ENCODE measurements around the gene KRTAP1-3. TPM values are rescaled to one million over a fixed set of nuclear protein-coding genes. Genes with fewer than 3 reads are reported as not detected.

Gene KRTAP1-3
- total RNA-seq, 2 experiments from 2014 or later: not detected

GRCh38 chr17:41013181-41013580 is 21.5 kb downstream of the KRTAP1-3 start:
- TF ChIP-seq CTCF (IDR thresholded peaks at IDR 0.05): no peak
- no peaks in the 10 kb centered on the region for H3K4me1 Mint-ChIP-seq (ENCODE audit: low read depth)
- no peaks in the 10 kb centered on the region for H3K9me3 Mint-ChIP-seq
- Histone ChIP-seq H3K4me3 (ENCODE audit: low read length) (no peak overlapping the region), H3K4me1 (ENCODE audit: insufficient read depth, low read length) (no peaks in the 10 kb centered on the region), H3K36me3 (ENCODE audit: insufficient read depth, low read length) (no peaks in the 10 kb centered on the region), H3K27ac (ENCODE audit: low read depth in 1 of 2, low read length in 2 of 2) (no peak overlapping the region), H3K9me3 (ENCODE audit: control insufficient read depth in 1 of 2, insufficient read depth in 1 of 2, low read length in 2 of 2) (no peaks in the 10 kb centered on the region), H3K27me3 (ENCODE audit: control insufficient read depth in 1 of 2, insufficient read depth in 2 of 2, low read length in 2 of 2) (no peaks in the 10 kb centered on the region)
- DNase-seq: no peak
- POLR2A ChIA-PET: interaction anchor here (0.6 kb wide), 1 partner anchor 26 kb away, joined by 3 read pairs; no protein-coding TSS in a partner anchor
- intact Hi-C loops (cut with DNase I, micrococcal nuclease): no loop called here
- ATAC-seq (ENCODE audit: poor library complexity): no peak
- peaks cover 4% of the 10 kb centered on the region for H3K27me3 Mint-ChIP-seq
- H3K36me3 Mint-ChIP-seq (ENCODE audit: low read depth): no peaks in the 10 kb centered on the region
- CTCF ChIA-PET: no interaction called here
- no peak overlapping the region for H3K4me3 Mint-ChIP-seq
- no peak overlapping the region for H3K27ac Mint-ChIP-seq

DNA sequence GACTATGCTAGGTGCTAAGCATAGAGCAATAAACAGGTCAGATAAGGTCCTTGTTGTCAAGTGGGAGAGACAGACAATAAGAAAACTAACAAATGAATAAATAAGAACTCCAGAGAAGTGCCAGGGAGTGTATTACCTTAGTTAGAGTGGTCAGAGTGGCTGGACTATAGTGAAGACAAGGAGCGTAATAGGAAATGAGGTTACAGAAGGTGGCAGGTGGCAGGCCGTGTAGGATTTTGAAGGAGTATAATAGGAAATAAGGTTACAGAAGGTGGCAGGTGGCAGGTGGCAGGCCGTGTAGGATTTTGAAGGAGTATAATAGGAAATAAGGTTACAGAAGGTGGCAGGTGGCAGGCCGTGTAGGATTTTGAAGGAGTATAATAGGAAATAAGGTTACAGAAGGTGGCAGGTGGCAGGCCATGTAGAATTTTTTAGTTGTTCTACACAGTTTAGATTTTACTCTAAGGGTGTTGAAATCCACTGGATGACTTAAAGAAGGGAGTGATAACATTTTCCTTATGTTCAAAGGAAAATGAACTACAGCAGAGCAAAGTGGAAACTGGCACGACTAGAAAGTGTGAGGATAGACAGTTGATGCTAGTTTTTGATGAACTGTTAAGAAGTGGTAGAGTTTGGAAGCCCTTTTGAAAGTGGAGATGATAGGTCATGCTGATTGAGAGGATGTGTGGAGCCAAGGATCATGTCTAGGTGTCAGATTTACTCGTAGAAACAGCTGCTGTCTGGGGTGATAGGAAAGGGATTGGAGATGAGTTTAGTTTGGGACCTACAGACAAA is 22.2 kb downstream of the KRTAP1-3 start:
- Mint-ChIP-seq H3K4me3 (no peak overlapping the region), H3K36me3 (ENCODE audit: low read depth) (no peaks in the 10 kb centered on the region), H3K9me3 (no peaks in the 10 kb centered on the region), H3K4me1 (ENCODE audit: low read depth) (no peaks in the 10 kb centered on the region), H3K27ac (no peak overlapping the region), H3K27me3 (peaks cover 1% of the 10 kb centered on the region)
- no peaks in the 10 kb centered on the region for H3K4me1 ChIP-seq (ENCODE audit: insufficient read depth, low read length)
- intact Hi-C loops (cut with DNase I, micrococcal nuclease): no loop called here
- H3K4me3 ChIP-seq (ENCODE audit: low read length): no peak overlapping the region
- H3K27me3 ChIP-seq (ENCODE audit: control insufficient read depth in 1 of 2, insufficient read depth in 2 of 2, low read length in 2 of 2): no peaks in the 10 kb centered on the region
- ChIA-PET POLR2A (no interaction called here), CTCF (no interaction called here)
- no peaks in the 10 kb centered on the region for H3K9me3 ChIP-seq (ENCODE audit: control insufficient read depth in 1 of 2, insufficient read depth in 1 of 2, low read length in 2 of 2)
- no peak for DNase-seq
- no peak for TF ChIP-seq CTCF (IDR thresholded peaks at IDR 0.05)
- no peak for ATAC-seq (ENCODE audit: poor library complexity)
- no peak overlapping the region for H3K27ac ChIP-seq (ENCODE audit: low read depth in 1 of 2, low read length in 2 of 2)
- no peaks in the 10 kb centered on the region for H3K36me3 ChIP-seq (ENCODE audit: insufficient read depth, low read length)

DNA sequence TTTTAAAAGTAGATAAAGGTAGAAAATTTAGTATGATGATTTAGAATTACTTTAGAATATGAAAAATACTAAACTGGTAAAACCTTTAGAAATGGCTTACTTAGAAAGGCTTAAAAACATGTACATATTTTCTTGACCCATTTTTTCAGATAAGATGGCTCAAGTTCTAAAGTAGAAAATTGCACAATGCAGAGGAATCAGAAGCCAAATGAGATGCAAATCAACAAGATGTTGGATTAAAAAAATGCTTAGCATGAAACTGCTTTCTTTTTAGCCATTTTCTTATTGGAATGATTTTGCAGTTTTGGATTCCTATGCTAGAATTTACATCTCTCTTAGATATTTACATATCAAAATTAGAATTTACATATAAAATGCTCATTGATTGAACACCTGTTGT is 24.2 kb downstream of the KRTAP1-3 start:
- no peaks in the 10 kb centered on the region for H3K27me3 ChIP-seq (ENCODE audit: control insufficient read depth in 1 of 2, insufficient read depth in 2 of 2, low read length in 2 of 2)
- intact Hi-C loops (cut with DNase I, micrococcal nuclease): no loop called here
- H3K27ac Mint-ChIP-seq: no peak overlapping the region
- H3K4me3 Mint-ChIP-seq: no peak overlapping the region
- TF ChIP-seq CTCF (IDR thresholded peaks at IDR 0.05): no peak
- H3K4me1 Mint-ChIP-seq (ENCODE audit: low read depth): no peaks in the 10 kb centered on the region
- no peak overlapping the region for H3K4me3 ChIP-seq (ENCODE audit: low read length)
- H3K4me1 ChIP-seq (ENCODE audit: insufficient read depth, low read length): no peaks in the 10 kb centered on the region
- H3K9me3 Mint-ChIP-seq: no peaks in the 10 kb centered on the region
- H3K27me3 Mint-ChIP-seq: no peaks in the 10 kb centered on the region
- no peaks in the 10 kb centered on the region for H3K36me3 Mint-ChIP-seq (ENCODE audit: low read depth)
- no peak for DNase-seq
- H3K36me3 ChIP-seq (ENCODE audit: insufficient read depth, low read length): no peaks in the 10 kb centered on the region
- ChIA-PET POLR2A (no interaction called here), CTCF (no interaction called here)
- H3K9me3 ChIP-seq (ENCODE audit: control insufficient read depth in 1 of 2, insufficient read depth in 1 of 2, low read length in 2 of 2): no peaks in the 10 kb centered on the region
- no peak overlapping the region for H3K27ac ChIP-seq (ENCODE audit: low read depth in 1 of 2, low read length in 2 of 2)
- ATAC-seq (ENCODE audit: poor library complexity): no peak
